H1 (cell line): ENCODE measurements around the gene METTL14. TPM values are rescaled to one million over a fixed set of nuclear protein-coding genes. Genes with fewer than 3 reads are reported as not detected.

ENCODE experiments used
- CTCF ChIA-PET: fragments of 300-600 bp; sonication (Branson Sonifier 250); formaldehyde crosslinking; loops from one replicate; lab custom pipeline; 2021; ENCODE audit not compliant: partially characterized antibody; lab: Charles Lee
- POLR2A ChIA-PET: fragments of 300-600 bp; sonication (Branson Sonifier 250); formaldehyde crosslinking; loops from one replicate; lab custom pipeline; 2021; ENCODE audit warnings: inconsistent platforms; ENCODE audit not compliant: partially characterized antibody; lab: Charles Lee
- DNase-seq, 2 experiments: peaks; one replicate each; pipeline versions ENCODE4 v3.0.0 to v3.0.0-alpha.2; 2010 to 2022; ENCODE audit warnings: low spot score in 2 of 2, low read depth in 1 of 2, mixed read lengths in 1 of 2
- FAIRE-seq: peaks from 2 replicates; lab custom pipeline; 2011; peaks lifted over from hg19 to GRCh38; lab: Jason Lieb, UNC
- H2AFZ ChIP-seq: 2 replicates; pipeline ENCODE4 v1.8.1; 2012; ENCODE audit warnings: low read length, inconsistent platforms
- H2AK5ac ChIP-seq: 2 replicates; pipeline ENCODE4 v1.6.1; 2013; ENCODE audit warnings: low read depth, low read length
- H2BK120ac ChIP-seq: replicated peaks from 2 replicates; pipeline ENCODE3; 2013; ENCODE audit warnings: low read depth, low read length, inconsistent platforms
- H2BK12ac ChIP-seq: 2 replicates; pipeline ENCODE4 v1.6.1; 2013; ENCODE audit warnings: low read depth, low read length
- H2BK15ac ChIP-seq: 2 replicates; pipeline ENCODE4 v1.6.1; 2013; ENCODE audit warnings: low read length
- H2BK20ac ChIP-seq: 2 replicates; pipeline ENCODE4 v1.6.1; 2013; ENCODE audit warnings: low read length
- H2BK5ac ChIP-seq: 2 replicates; pipeline ENCODE4 v1.6.1; 2013; ENCODE audit warnings: low read depth, low read length
- H3K14ac ChIP-seq: 2 replicates; pipeline ENCODE4 v1.6.1; 2013; ENCODE audit warnings: inconsistent platforms; ENCODE audit not compliant: insufficient read length
- H3K18ac ChIP-seq: 2 replicates; pipeline ENCODE4 v1.6.1; 2013; ENCODE audit warnings: low read length; ENCODE audit errors: extremely low read depth
- H3K23ac ChIP-seq: 2 replicates; pipeline ENCODE4 v1.6.1; 2013; ENCODE audit warnings: inconsistent platforms; ENCODE audit not compliant: insufficient read length
- H3K23me2 ChIP-seq: 2 replicates; pipeline ENCODE4 v1.6.1; 2013; ENCODE audit warnings: low read depth, low read length
- H3K27ac ChIP-seq: 2 replicates; pipeline ENCODE4 v1.6.1; 2011; ENCODE audit warnings: low read depth, low read length, inconsistent platforms
- H3K27me3 ChIP-seq, 4 experiments: replicated peaks in 1 of 4; 1 replicate in 1 of 4; 2 replicates in 3 of 4; pipeline versions ENCODE4 v1.6.1 to v1.8.1; 2011 to 2013; ENCODE audit warnings: low read length in 3 of 4, mild to moderate bottlenecking in 3 of 4, inconsistent platforms in 2 of 4, mixed read lengths in 2 of 4, moderate library complexity in 1 of 4; ENCODE audit not compliant: control insufficient read depth in 3 of 4, insufficient read depth in 3 of 4; ENCODE audit errors: extremely low read depth in 1 of 4
- H3K36me3 ChIP-seq, 4 experiments: 2 replicates each; pipeline versions ENCODE4 v1.6.1 to v1.8.1; 2011 to 2013; ENCODE audit warnings: mild to moderate bottlenecking in 4 of 4, low read length in 3 of 4, moderate library complexity in 2 of 4, control low read depth in 1 of 4, inconsistent platforms in 1 of 4; ENCODE audit not compliant: insufficient read depth in 4 of 4, control insufficient read depth in 2 of 4
- H3K4ac ChIP-seq: replicated peaks from 2 replicates; pipeline ENCODE3; 2013; ENCODE audit warnings: low read length, low read depth, mixed read lengths, inconsistent platforms; ENCODE audit not compliant: insufficient read length
- H3K4me1 ChIP-seq, 4 experiments: replicated peaks in 1 of 4; 1 replicate in 1 of 4; 2 replicates in 3 of 4; pipeline versions ENCODE4 v1.6.1 to v1.8.1; 2011 to 2013; ENCODE audit warnings: low read length in 3 of 4, inconsistent platforms in 2 of 4, mixed read lengths in 1 of 4; ENCODE audit not compliant: insufficient read depth in 4 of 4, control insufficient read depth in 3 of 4
- H3K4me2 ChIP-seq, 2 experiments: 2 replicates each; pipeline versions ENCODE4 v1.6.1 to v1.8.1; 2011 to 2013; ENCODE audit warnings: low read depth in 2 of 2, low read length in 2 of 2, control low read depth in 1 of 2, inconsistent platforms in 1 of 2, mild to moderate bottlenecking in 1 of 2; ENCODE audit not compliant: insufficient read depth in 1 of 2
- H3K4me3 ChIP-seq, 4 experiments: fragments of 200-600, 300-600 bp in 1 of 4; sonication (generic), shearing (Covaris generic), sonication (Bioruptor Twin) in 1 of 4; 2 replicates each; pipeline versions ENCODE4 v1.5.1 to v1.8.1; 2011 to 2016; ENCODE audit warnings: low read length in 4 of 4, low read depth in 3 of 4, control low read depth in 2 of 4, inconsistent platforms in 2 of 4, mild to moderate bottlenecking in 2 of 4, mixed read lengths in 1 of 4, moderate library complexity in 1 of 4; ENCODE audit not compliant: insufficient read depth in 2 of 4; ENCODE audit errors: extremely low read depth in 1 of 4
- H3K56ac ChIP-seq: replicated peaks from 2 replicates; pipeline ENCODE3; 2013; ENCODE audit warnings: low read depth, mild to moderate bottlenecking, mixed read lengths, low read length, inconsistent platforms; ENCODE audit not compliant: insufficient read length
- H3K79me1 ChIP-seq: 2 replicates; pipeline ENCODE4 v1.6.1; 2013; ENCODE audit warnings: low read depth, low read length, control low read depth
- H3K79me2 ChIP-seq, 2 experiments: 2 replicates each; pipeline versions ENCODE4 v1.6.1 to v1.8.1; 2012 to 2013; ENCODE audit warnings: low read length in 2 of 2, mild to moderate bottlenecking in 2 of 2, inconsistent platforms in 1 of 2; ENCODE audit not compliant: insufficient read depth in 2 of 2, control insufficient read depth in 1 of 2
- H3K9ac ChIP-seq, 4 experiments: replicated peaks in 1 of 4; 1 replicate in 1 of 4; 2 replicates in 3 of 4; pipeline versions ENCODE4 v1.6.1 to v1.8.1; 2011 to 2013; ENCODE audit warnings: low read depth in 3 of 4, low read length in 3 of 4, control low read depth in 2 of 4, mild to moderate bottlenecking in 2 of 4, moderate library complexity in 2 of 4, inconsistent platforms in 1 of 4; ENCODE audit errors: extremely low read depth in 1 of 4
- H3K9me3 ChIP-seq, 2 experiments: 2 replicates each; pipeline versions ENCODE4 v1.6.1 to v1.8.1; 2012 to 2013; ENCODE audit warnings: mild to moderate bottlenecking in 2 of 2, moderate library complexity in 2 of 2, control low read depth in 1 of 2, inconsistent platforms in 1 of 2, low read depth in 1 of 2, low read length in 1 of 2, mixed read lengths in 1 of 2; ENCODE audit not compliant: insufficient read depth in 2 of 2
- H4K20me1 ChIP-seq, 2 experiments: replicated peaks in 1 of 2; 2 replicates each; pipeline versions ENCODE3 to v1.8.1; 2011 to 2013; ENCODE audit warnings: inconsistent platforms in 2 of 2, low read length in 2 of 2, mild to moderate bottlenecking in 1 of 2; ENCODE audit not compliant: insufficient read depth in 2 of 2, control insufficient read depth in 1 of 2
- H4K5ac ChIP-seq: 2 replicates; pipeline ENCODE4 v1.6.1; 2013; ENCODE audit warnings: low read length, low read depth, mixed read lengths, inconsistent platforms; ENCODE audit not compliant: insufficient read length
- H4K8ac ChIP-seq: 2 replicates; pipeline ENCODE4 v1.8.0; 2013; ENCODE audit warnings: mild to moderate bottlenecking, moderate library complexity, low read length, inconsistent platforms; ENCODE audit not compliant: insufficient read depth; ENCODE audit errors: extremely low read depth
- H4K91ac ChIP-seq: replicated peaks from 2 replicates; pipeline ENCODE3; 2013; ENCODE audit warnings: low read length, mixed read lengths, inconsistent platforms; ENCODE audit not compliant: insufficient read length
- ATF3 ChIP-seq: IDR thresholded peaks from 2 replicates; pipeline ENCODE4 v1.6.1; 2011; ENCODE audit warnings: low read depth, mild to moderate bottlenecking, low read length; ENCODE audit not compliant: insufficient read depth
- BRCA1 ChIP-seq: IDR thresholded peaks from 2 replicates; pipeline ENCODE4 v1.6.1; 2012; ENCODE audit warnings: low read depth, low read length, improper control_type of control experiment
- CEBPB ChIP-seq: IDR thresholded peaks from 2 replicates; pipeline ENCODE4 v1.6.1; 2012; ENCODE audit warnings: low read depth, low read length
- GABPA ChIP-seq: IDR thresholded peaks from 2 replicates; pipeline ENCODE4 v1.6.1; 2011; ENCODE audit warnings: mild to moderate bottlenecking, low read length, moderate library complexity, borderline replicate concordance; ENCODE audit not compliant: insufficient read depth
- JUND ChIP-seq: IDR thresholded peaks from 2 replicates; pipeline ENCODE4 v1.6.1; 2011; ENCODE audit warnings: mild to moderate bottlenecking, improper control_type of control experiment, low read length
- KDM1A ChIP-seq: fragments of 200-600, 300-600 bp; sonication (generic); IDR thresholded peaks from 2 replicates; pipeline ENCODE4 v1.7.1; 2016; ENCODE audit warnings: mild to moderate bottlenecking, low read length, borderline replicate concordance
- KDM4A ChIP-seq: IDR thresholded peaks from one replicate; pipeline ENCODE4 v1.7.1; 2012; ENCODE audit warnings: low read depth, mild to moderate bottlenecking, moderate library complexity, low read length, inconsistent platforms; ENCODE audit not compliant: severe bottlenecking
- RXRA ChIP-seq: IDR thresholded peaks from 2 replicates; pipeline ENCODE4 v1.6.1; 2011; ENCODE audit warnings: low read depth, mild to moderate bottlenecking, low read length, moderate library complexity; ENCODE audit not compliant: insufficient read depth
- SP1 ChIP-seq: IDR thresholded peaks from 2 replicates; pipeline ENCODE4 v1.6.1; 2011; ENCODE audit warnings: low read depth, low read length
- TAF7 ChIP-seq: optimal IDR thresholded peaks from 2 replicates; pipeline ENCODE3; 2011; ENCODE audit warnings: low read depth, mild to moderate bottlenecking, inconsistent platforms, low read length, moderate library complexity, borderline replicate concordance
- TBP ChIP-seq: IDR thresholded peaks from 2 replicates; pipeline ENCODE4 v1.6.1; 2011; ENCODE audit warnings: low read depth, low read length, improper control_type of control experiment
- WGBS, 2 experiments: shearing (Covaris generic) in 1 of 2; methylation state at CpG; one replicate each; pipeline versions ENCODE4 v1.1.6 to v1.1.7; 2013 to 2015; ENCODE audit warnings: low lambda C conversion rate in 2 of 2, mixed read lengths in 2 of 2, inconsistent platforms in 1 of 2, low coverage in 1 of 2, missing lambda C conversion rate in 1 of 2; ENCODE audit not compliant: insufficient replicate concordance in 2 of 2, insufficient coverage in 1 of 2, insufficient read length in 1 of 2; ENCODE audit errors: extremely low coverage in 1 of 2, missing lambda C conversion rate in 1 of 2; 5-methylcytosine and 5-hydroxymethylcytosine counted together
- polyA plus RNA-seq, 7 experiments: library from polyadenylated mRNA; depleted of rRNA in 3 of 7; stranded (reverse) in 5 of 7; unstranded in 2 of 7; fragments of >200 nt in 5 of 7; fragments of 200-250 nt in 2 of 7; gene quantifications; 1 replicate in 5 of 7; 2 replicates in 1 of 7; 4 replicates in 1 of 7; pipeline versions ENCODE4 v1.2.1 to v1.2.3, GENCODE V29; 2011 to 2013; ENCODE audit warnings: missing spikeins in 2 of 7, mixed read lengths in 2 of 7
- total RNA-seq: library from RNA; stranded (reverse); fragmentation: NEBNext Ultra II Directional; extraction: Animal tissue kit (Norgen Biotek cat#: 25700); gene quantifications from 2 replicates; pipeline ENCODE4 v1.2.1, GENCODE V29; 2021
- TF ChIP-seq, protein P1 (sequence below), 3 experiments: IDR thresholded peaks; 1 replicate in 2 of 3; 2 replicates in 1 of 3; pipeline versions ENCODE4 v1.5.1 to v1.6.1; 2011; ENCODE audit warnings: low read length in 3 of 3, mild to moderate bottlenecking in 3 of 3, inconsistent platforms in 2 of 3, low read depth in 1 of 3, moderate library complexity in 1 of 3; ENCODE audit not compliant: insufficient read depth in 1 of 3; ENCODE audit errors: control extremely low read depth in 1 of 3

The METTL14 gene
- total and polyA plus RNA-seq, 2 of the 8 experiments (the other 6 are each of a cell fraction or from before 2014, with no cell fraction given) = 8.8 to 57.3 TPM

DNA sequence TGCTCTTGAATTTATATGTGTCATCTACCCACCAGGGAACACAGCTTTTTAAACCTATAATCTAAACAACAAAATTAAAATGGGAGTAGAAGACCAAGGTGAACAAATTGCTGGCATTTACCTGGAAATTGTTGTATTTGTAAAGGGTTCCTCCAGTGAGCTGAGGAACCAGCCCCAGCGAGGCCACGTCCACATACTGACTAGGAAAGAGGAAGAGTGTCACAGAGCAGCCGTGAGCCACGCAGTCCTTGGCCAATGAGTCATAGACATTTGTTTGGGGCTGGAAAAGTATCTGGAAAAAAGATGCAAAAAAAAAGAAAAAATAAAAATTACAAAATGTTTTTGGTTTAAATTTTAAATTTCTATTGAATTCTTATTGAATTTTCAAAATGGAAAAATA is 58.7 kb downstream of the METTL14 start:
- WGBS, 2 experiments = 98% methylated on average over 4 of the region's 4 CpGs; no CpG with 5 or more reads in 1 of the 2 experiments
- no peak for FAIRE-seq
- no peak overlapping the region for H2BK120ac ChIP-seq
- H2BK5ac ChIP-seq = no peak overlapping the region
- no peaks in the 10 kb centered on the region for H4K20me1 ChIP-seq
- H2BK20ac ChIP-seq = no peak overlapping the region
- H2AK5ac ChIP-seq = no peak overlapping the region
- H2BK12ac ChIP-seq = no peak overlapping the region
- ChIA-PET POLR2A (no interaction called here), CTCF (interaction anchor here (1.0 kb wide), 1 partner anchor 228 kb away, joined by 3 read pairs; no protein-coding TSS in a partner anchor)
- H3K23me2 ChIP-seq = no peaks in the 10 kb centered on the region
- H3K4me1 ChIP-seq = no peaks in the 10 kb centered on the region
- H3K36me3 ChIP-seq = peaks cover 12 to 44% (median 31%) of the 10 kb centered on the region in 4 experiments
- H4K91ac ChIP-seq = no peak overlapping the region
- H3K4ac ChIP-seq = no peak overlapping the region
- no peak overlapping the region for H3K9ac ChIP-seq
- H3K4me2 ChIP-seq = no peak overlapping the region
- H2AFZ ChIP-seq = no peak overlapping the region
- H3K4me3 ChIP-seq = no peak overlapping the region
- H3K14ac ChIP-seq = no peak overlapping the region
- no peaks in the 10 kb centered on the region for H3K79me1 ChIP-seq
- H3K9me3 ChIP-seq = no peaks in the 10 kb centered on the region
- no peak overlapping the region for H3K23ac ChIP-seq
- H3K18ac ChIP-seq = no peak overlapping the region
- H3K27ac ChIP-seq = no peak overlapping the region
- no peak overlapping the region for H2BK15ac ChIP-seq
- no peak overlapping the region for H4K5ac ChIP-seq
- no peaks in the 10 kb centered on the region for H3K79me2 ChIP-seq
- no peak for DNase-seq
- no peak overlapping the region for H4K8ac ChIP-seq
- H3K56ac ChIP-seq = no peak overlapping the region
- H3K27me3 ChIP-seq = no peaks in the 10 kb centered on the region
- TF ChIP-seq, protein P1, sequence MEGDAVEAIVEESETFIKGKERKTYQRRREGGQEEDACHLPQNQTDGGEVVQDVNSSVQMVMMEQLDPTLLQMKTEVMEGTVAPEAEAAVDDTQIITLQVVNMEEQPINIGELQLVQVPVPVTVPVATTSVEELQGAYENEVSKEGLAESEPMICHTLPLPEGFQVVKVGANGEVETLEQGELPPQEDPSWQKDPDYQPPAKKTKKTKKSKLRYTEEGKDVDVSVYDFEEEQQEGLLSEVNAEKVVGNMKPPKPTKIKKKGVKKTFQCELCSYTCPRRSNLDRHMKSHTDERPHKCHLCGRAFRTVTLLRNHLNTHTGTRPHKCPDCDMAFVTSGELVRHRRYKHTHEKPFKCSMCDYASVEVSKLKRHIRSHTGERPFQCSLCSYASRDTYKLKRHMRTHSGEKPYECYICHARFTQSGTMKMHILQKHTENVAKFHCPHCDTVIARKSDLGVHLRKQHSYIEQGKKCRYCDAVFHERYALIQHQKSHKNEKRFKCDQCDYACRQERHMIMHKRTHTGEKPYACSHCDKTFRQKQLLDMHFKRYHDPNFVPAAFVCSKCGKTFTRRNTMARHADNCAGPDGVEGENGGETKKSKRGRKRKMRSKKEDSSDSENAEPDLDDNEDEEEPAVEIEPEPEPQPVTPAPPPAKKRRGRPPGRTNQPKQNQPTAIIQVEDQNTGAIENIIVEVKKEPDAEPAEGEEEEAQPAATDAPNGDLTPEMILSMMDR (IDR thresholded peaks at IDR 0.05; ENCODE audit: control extremely low read depth in 1 of 3, insufficient read depth in 1 of 3, low read depth in 1 of 3, low read length in 3 of 3) = no peak
- TF ChIP-seq TBP = no peak
- TF ChIP-seq TAF7 = no peak
- TF ChIP-seq KDM1A = no peak
- TF ChIP-seq CEBPB = no peak
- TF ChIP-seq BRCA1 = no peak
- no peak for TF ChIP-seq ATF3
- no peak for TF ChIP-seq RXRA
- TF ChIP-seq JUND = no peak
- no peak for TF ChIP-seq SP1
- TF ChIP-seq KDM4A = no peak
- TF ChIP-seq GABPA = no peak
